Measurements from ENCODE around the gene TPI1. TPM values are rescaled to one million over a fixed set of nuclear protein-coding genes. Genes with fewer than 3 reads are reported as not detected.

The TPI1 gene
- total and polyA plus RNA-seq, 8 donors: 394 to 521 (median 444) TPM

GRCh38 chr12:6834873-6835272 lies 32.5 kb upstream of the TPI1 start:
- peaks cover 0 to under 1% of the 10 kb centered on the region in 2 donors for H3K4me1 ChIP-seq
- intact Hi-C loops (cut with DNase I): no loop called here
- no peak overlapping the region for H3K27ac ChIP-seq
- ATAC-seq: no peak
- peaks cover 0 to 9% of the 10 kb centered on the region in 2 donors for H3K27me3 ChIP-seq
- H3K9me3 ChIP-seq: no peaks in the 10 kb centered on the region
- H3K36me3 ChIP-seq: no peaks in the 10 kb centered on the region
- H3K4me3 ChIP-seq: no peak overlapping the region
- no peak for DNase-seq
- no peak for TF ChIP-seq CTCF (IDR thresholded peaks at IDR 0.05)

- Histone ChIP-seq H3K27ac (no peak overlapping the region), H3K4me1 (no peaks in the 10 kb centered on the region), H3K9me3 (no peaks in the 10 kb centered on the region), H3K36me3 (no peaks in the 10 kb centered on the region), H3K4me3 (no peak overlapping the region), H3K27me3 (no peaks in the 10 kb centered on the region)
- DNase-seq (no peak), ATAC-seq (no peak)
- intact Hi-C loops (cut with DNase I): no loop called here
- TF ChIP-seq CTCF (IDR thresholded peaks at IDR 0.05): no peak
Measured at GRCh38 chr12:6836851-6837250, 30.5 kb upstream of the TPI1 start.

- no peaks in the 10 kb centered on the region for H3K36me3 ChIP-seq
- TF ChIP-seq CTCF (IDR thresholded peaks at IDR 0.05): no peak
- no peak overlapping the region for H3K27ac ChIP-seq
- H3K9me3 ChIP-seq: no peaks in the 10 kb centered on the region
- no peak for DNase-seq
- H3K4me3 ChIP-seq: no peak overlapping the region
- no peak for ATAC-seq
- no peaks in the 10 kb centered on the region for H3K27me3 ChIP-seq
- no peaks in the 10 kb centered on the region for H3K4me1 ChIP-seq
- intact Hi-C loops (cut with DNase I): no loop called here
Measured at GRCh38 chr12:6837370-6838060, 29.8 kb upstream of the TPI1 start.

GRCh38 chr12:6838854-6839253 lies 28.5 kb upstream of the TPI1 start:
- intact Hi-C loops (cut with DNase I): no loop called here
- ATAC-seq: no peak

More at GRCh38 chr12:6838854-6839253, 28.5 kb upstream of the TPI1 start:
- H3K4me1 ChIP-seq: no peaks in the 10 kb centered on the region
- TF ChIP-seq CTCF (IDR thresholded peaks at IDR 0.05): no peak
- H3K27ac ChIP-seq: no peak overlapping the region
- no peaks in the 10 kb centered on the region for H3K36me3 ChIP-seq
- H3K4me3 ChIP-seq: no peak overlapping the region
- H3K9me3 ChIP-seq: no peaks in the 10 kb centered on the region
- no peak for DNase-seq
- H3K27me3 ChIP-seq: no peaks in the 10 kb centered on the region

All from left lung (tissue), 10 donors.